Vagina (tissue), 2 donors: ENCODE results near the gene ACTR8.

ENCODE experiments used
- CTCF ChIP-seq, 3 experiments: fragments of 450-650 bp in 2 of 3; fragments of 200-600 bp in 1 of 3; sonication (generic) in 1 of 3; IDR thresholded peaks; one replicate each; pipeline ENCODE4 v1.5.1; 2017 to 2019; ENCODE audit warnings: antibody characterized with exemption in 3 of 3, mild to moderate bottlenecking in 2 of 3, moderate library complexity in 2 of 3
- POLR2A ChIP-seq, 2 donors: fragments of 450-650 bp; IDR thresholded peaks; one replicate each; pipeline ENCODE4 v1.6.1; 2017; ENCODE audit warnings: antibody characterized with exemption in 2 of 2, mild to moderate bottlenecking in 2 of 2, moderate library complexity in 2 of 2
- POLR2AphosphoS5 ChIP-seq, 2 donors: sonication (generic); formaldehyde crosslinking; IDR thresholded peaks; one replicate each; pipeline ENCODE4 v1.9.0; 2017; ENCODE audit warnings: antibody characterized with exemption in 2 of 2, mild to moderate bottlenecking in 2 of 2, low read depth in 1 of 2; ENCODE audit not compliant: insufficient read depth in 1 of 2

GRCh38 chr3:53824795-53825194, 57.2 kb downstream of the ACTR8 start:
- no peak for TF ChIP-seq CTCF (IDR thresholded peaks at IDR 0.05)
- TF ChIP-seq POLR2A (IDR thresholded peaks at IDR 0.05): no peak
- TF ChIP-seq POLR2AphosphoS5 (IDR thresholded peaks at IDR 0.05; ENCODE audit: insufficient read depth in 1 of 2, low read depth in 1 of 2): no peak
